ENCODE data around the gene MACROD2.

DNA sequence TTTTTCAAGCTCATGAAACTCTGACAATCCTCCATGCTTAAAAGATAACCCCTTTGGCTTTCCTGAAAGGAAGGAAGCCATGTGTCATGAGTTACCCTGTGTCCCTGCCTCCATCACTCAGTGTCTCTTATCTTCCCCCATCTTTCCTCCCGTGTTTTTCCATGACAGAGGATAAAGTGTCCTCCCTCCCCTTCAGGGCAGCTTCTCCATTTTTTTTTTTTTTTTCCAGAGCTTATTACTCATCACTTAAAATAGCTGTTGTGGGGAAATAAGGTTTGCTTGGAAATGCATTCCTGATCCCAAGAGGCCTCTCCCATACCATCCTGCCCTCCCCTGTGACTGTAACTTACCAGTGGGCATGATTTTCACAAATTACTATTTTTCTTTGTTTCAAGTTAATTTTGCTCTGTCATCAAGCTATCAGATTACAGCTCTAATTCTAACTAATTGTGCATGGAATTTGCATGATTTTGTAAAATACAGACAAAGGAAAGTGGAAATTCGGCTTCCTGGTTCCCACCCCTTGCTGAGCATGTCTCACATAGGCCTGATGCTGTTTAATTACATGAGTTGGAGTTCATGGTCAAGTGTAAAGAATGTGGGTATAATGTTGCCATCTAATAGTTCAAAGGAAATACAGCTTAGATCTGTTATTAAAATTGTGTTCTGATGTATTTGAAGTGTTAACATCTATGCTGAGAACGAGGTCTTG is 956.5 kb downstream of the MACROD2 start:
- no peak for TF ChIP-seq EZH2 (IDR thresholded peaks at IDR 0.05; ENCODE audit: low read length)
- TF ChIP-seq, protein P1, sequence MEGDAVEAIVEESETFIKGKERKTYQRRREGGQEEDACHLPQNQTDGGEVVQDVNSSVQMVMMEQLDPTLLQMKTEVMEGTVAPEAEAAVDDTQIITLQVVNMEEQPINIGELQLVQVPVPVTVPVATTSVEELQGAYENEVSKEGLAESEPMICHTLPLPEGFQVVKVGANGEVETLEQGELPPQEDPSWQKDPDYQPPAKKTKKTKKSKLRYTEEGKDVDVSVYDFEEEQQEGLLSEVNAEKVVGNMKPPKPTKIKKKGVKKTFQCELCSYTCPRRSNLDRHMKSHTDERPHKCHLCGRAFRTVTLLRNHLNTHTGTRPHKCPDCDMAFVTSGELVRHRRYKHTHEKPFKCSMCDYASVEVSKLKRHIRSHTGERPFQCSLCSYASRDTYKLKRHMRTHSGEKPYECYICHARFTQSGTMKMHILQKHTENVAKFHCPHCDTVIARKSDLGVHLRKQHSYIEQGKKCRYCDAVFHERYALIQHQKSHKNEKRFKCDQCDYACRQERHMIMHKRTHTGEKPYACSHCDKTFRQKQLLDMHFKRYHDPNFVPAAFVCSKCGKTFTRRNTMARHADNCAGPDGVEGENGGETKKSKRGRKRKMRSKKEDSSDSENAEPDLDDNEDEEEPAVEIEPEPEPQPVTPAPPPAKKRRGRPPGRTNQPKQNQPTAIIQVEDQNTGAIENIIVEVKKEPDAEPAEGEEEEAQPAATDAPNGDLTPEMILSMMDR (optimal IDR thresholded peaks at IDR 0.05 in 1 of 3, IDR thresholded peaks at IDR 0.05 in 1 of 3, conservative IDR thresholded peaks at IDR 0.05 in 1 of 3; ENCODE audit: extremely low read depth in 1 of 3, insufficient read depth in 2 of 3, low read length in 3 of 3), result no peak
